HL-60 (cell line): Measurements from ENCODE around the gene SCG5.

Experiments used
- CTCF ChIP-seq: IDR thresholded peaks from one replicate; pipeline ENCODE4 v1.5.1; 2011; ENCODE audit warnings: low read length, control low read depth, inconsistent platforms; ENCODE audit not compliant: insufficient read depth
- POLR2AphosphoS5 ChIP-seq: IDR thresholded peaks from 2 replicates; pipeline ENCODE4 v1.6.1; 2012; ENCODE audit warnings: low read depth
- REST ChIP-seq: IDR thresholded peaks from 2 replicates; pipeline ENCODE4 v1.6.1; 2012; ENCODE audit warnings: low read depth; ENCODE audit not compliant: insufficient replicate concordance

GRCh38 chr15:32682977-32683630, 41.6 kb downstream of the SCG5 start:
- TF ChIP-seq CTCF (no peak), REST (no peak), POLR2AphosphoS5 (no peak)
